Activated T-cell treated with anti-CD3 and anti-CD28 coated beads for 1 hour (primary cell): Measurements from ENCODE around the gene TXNRD3.

Experiments
- DNase-seq: peaks from one replicate; pipeline ENCODE4 v3.0.0-alpha.2; 2020; ENCODE audit warnings: low read depth

Gene TXNRD3

DNA sequence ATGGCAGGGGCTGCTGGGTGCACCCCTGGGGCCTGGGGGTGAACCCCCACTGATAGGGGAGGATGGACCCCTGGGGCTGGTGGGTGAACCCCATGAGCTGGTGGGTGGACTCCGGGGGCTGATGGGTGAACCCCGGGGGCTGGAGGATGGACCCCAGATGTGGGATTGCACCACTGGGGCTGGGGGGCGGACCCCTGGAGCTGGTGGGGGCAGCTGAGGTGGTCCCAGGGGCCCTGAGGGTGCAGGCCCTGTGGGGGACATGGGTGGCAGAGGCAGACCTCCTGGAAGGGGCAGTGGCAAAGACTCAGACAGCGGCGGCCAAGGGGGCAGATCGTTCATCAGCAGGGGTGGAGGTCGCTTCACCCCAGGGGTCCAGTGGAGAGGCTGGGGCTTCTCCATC lies 17.4 kb upstream of the TXNRD3 start:
- DNase-seq = no peak

DNA sequence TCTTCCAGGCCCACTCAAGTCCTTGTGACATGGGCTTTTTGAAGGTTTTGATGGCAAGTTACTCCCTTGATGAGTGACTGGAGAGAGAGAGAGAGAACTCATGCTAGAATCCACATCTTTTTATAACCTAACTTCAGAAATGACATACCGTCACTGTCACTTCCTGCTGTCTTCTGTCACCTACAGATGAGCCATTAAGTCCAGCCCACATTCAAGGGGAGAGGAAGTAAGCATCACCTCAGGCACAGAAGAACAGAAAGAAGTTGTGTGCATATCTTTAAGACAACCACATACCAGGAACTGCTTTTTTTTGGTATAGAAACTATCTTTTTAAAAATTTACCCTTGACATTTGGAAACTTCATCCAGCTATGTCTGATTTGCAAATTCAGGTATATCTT lies 16.6 kb upstream of the TXNRD3 start:
- no peak for DNase-seq

DNA sequence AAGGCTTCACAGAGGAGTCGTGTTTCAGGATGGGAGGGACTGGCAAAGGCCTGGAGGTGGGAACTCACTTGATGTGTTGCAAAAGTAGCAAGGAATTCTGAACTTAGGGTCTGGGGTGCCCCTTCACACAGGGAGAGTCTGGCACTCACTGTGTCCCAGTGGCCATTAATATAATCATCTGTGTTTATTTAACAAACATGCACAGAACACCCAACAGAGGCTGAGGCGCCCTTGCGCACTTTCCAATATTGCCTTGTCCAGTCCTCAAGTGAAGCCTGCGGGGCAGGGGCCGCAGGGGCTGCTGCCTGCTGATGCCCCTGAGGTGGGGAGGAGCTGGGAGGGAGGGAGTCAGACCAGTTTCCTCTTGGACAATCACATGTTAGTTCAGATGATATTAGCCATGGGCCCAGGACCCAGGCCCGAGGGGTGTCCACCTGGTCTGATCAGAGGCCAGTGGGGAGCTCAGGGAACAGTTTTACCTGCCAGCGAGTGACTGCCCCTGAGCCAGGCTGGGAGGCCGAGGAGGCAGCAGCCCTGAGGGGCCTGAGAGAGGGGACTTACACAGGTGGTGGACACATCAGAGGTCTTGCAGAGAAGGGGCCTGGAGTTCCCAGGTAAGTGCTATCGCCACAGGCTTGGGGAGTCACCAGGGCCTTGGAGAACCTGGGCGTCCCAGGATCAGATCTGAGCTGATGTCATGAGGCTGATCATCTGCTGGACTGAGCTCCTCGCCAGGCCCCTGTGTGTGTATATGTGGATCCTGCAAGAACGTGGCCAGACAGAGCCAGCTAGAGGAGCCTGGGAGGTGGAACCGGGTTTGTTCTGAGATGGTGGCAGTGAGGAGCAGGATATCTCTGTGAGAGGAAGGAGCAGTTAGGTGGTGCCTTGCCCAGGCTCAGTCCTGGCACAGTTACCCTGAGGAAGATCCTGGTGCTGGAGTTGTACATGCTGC lies 13.8 kb upstream of the TXNRD3 start:
- no peak for DNase-seq

DNA sequence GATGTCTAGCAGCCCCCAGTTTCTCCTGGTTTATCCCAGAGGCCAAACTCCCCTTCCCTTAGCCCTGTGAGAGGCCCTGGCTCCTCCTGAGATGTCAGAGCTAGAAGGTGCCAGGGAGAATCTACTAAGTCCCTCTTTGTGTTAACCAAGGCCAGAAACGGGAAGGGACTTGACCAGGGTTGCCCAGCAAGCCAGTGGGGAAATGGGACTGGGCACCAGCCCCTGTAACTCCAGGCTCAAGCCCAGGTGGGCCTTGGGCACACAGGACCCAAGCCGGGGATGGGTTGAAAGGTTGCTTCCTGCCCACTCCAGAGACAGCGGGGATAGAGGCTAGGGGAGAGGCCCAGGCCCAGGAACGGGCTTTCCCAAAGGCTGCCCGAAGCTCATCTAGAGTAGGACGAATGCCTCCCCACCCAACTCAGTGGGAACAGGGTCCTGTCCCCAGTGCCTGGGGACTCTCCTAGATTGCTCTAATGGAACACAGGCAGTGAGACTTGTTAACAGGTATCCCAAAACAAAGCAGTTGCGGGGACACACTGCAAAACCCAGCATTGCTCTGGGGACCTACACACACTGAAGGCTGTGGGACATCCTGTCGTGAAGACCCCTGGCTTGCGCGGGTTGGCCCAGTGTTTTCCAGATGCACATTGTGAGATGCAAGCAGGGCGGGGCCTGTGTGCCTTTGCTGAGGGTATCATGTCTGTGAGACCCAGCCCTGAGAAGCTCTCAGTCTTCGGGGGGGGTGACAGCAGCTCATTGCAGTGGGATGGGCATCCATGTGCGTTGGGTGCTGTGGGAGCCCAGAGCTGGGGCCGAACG lies 12.9 kb upstream of the TXNRD3 start:
- no peak for DNase-seq

DNA sequence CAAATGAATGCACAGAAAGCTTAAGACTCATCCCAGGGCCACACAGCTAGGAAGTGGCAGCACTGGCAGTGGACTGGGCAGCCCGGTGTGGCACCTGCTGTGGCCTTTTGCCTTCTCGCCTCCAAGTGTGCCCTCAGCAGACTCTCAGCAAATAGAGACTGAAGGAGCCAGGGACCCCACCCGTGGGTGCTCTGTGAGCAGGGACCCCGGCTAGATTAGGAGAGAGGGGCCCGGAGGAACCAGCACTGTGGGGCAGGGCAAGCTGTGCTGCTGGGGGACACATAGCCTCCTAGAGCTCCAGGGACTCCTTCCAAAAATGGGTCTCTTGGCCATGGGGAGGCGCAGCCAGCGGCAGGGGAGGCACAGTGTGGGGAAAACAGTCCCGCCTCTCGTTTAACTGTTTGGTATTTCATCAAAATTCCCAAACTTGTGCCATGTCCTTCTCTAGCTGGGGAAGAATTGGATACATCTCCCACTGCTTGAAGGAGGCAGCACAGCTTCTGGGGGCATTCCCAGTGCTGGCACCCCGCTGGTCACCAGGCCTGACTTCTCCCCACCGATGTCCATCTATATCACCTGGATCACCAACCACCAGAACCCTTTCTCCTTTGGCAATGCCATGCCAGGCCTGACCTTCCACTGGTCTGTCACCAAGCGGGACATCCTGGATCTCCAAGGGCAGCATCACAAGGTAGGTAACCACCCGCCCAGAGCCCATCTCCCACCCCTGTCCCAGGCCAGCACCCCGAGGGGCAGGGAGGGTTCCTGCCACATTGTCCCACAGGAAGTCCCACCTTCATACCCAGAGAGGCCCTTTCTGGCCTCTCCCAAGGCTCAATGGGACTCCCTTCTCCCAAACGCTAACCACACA lies 12.0 kb upstream of the TXNRD3 start:
- DNase-seq = no peak

DNA sequence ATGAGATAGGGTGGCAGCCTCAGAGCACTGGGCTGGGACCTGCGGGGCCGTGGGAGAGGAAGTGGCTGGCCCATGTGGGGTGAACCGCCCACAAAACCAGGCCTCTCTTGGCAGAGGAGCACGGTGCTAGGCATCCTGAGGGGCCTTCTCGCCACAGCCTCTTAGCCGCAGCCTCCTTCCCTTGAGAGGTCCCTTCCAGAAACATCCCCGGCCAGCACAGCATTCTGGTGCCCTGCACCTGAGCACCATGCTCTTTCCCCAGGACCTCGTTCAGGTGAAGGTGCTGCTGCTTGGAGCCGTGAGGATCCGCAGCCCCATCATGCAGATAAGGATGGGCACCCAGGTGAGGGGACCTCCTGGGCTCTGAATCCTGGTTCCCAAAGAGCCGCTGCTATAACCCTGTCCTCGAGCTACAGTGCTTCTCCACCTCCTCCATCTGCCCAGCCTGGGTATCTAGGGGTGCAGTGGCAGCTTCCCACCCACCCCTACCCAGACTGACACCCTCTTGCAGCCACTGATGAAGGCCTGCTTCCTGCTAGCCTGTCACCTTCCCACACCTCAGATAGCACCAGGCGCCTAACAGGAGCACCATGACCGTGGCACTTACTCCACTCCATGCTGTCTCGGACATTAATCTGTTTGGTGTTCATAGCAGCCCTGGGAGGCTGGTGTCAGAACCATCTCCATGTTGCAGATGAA lies 11.2 kb upstream of the TXNRD3 start:
- no peak for DNase-seq

DNA sequence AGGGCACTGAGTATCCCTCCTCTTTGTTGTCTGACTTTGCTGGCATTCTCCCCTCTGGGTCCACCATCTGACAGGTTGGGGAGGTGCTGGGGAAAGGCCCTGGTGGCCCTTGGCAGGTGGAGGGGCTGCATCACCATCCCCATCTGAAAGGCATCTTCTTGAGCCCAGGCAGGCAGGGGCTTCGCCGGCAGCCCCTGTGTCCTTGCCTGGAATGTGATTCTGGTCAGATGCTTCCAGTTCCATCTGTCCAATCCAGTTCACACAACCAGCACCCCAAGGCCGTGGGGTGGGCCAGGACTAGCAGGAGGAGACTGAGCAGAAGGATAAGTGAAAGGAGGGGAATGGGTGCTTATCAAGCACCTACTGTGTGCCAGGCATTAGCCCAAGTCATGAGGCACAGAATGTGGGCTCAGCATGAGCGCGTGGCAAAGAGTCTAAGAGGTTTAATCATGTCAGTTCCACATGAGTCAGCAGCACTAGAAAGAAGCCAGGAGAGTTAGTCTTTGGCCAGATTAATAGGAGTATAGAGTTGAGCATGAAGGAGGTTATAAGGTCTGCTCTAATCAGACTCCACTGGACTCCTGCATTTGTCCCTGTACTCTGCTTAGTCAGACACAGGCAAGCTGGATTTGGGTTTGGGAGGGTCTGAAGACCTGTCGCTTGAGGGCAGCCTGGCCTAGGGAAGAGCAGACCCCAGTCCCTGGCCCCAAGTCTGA lies 10.5 kb upstream of the TXNRD3 start:
- no peak for DNase-seq

DNA sequence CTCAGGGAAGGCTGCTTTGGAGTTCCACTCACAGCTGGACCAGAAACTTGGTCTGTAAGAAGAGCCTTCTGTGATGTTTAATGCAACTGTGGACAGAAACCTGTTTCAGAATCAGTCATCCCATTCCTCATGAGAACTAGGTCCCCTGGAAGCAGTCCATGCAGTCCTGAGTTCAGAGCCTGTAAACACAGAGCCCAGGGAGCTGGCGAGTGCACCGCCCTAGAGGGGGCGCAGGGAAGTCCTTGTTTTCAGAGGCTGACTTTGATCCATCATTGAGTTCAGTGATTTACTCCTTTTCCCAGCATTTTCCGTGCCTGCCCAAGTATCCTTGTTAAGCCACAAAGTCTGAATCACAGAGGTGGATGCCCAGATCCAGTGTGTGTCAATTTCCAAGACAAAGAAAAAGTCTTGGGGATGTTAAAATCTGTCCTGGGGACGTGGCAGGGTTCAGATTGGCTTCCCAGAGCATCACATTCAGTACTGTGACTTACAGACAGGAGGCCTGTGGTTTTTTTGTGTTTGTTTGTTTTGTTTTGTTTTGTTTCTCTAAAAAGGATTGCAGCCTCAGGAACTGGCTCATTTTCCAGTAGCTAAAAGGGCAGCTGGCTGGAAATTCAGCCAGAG lies 9.8 kb upstream of the TXNRD3 start:
- DNase-seq = no peak

DNA sequence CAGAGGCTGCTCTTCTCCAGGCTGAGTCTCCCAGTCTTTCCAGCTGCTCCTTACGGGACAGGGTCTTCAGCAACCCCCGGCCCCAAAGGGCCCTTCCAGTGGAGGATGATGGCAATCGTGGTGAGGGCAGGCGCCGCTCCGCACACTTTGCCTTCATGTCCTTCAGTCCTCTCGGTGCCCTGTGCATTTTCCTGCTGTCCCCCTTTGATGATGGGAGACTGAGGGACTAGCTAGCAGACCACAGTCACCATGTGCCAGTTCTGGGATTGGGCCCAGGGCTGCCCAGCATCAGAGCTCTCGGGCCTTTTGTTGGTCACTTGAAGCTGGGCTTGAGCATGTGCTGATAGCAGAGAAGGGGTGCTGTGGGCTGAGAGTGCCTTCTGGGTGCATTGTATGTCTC lies 8.8 kb upstream of the TXNRD3 start:
- no peak for DNase-seq

DNA sequence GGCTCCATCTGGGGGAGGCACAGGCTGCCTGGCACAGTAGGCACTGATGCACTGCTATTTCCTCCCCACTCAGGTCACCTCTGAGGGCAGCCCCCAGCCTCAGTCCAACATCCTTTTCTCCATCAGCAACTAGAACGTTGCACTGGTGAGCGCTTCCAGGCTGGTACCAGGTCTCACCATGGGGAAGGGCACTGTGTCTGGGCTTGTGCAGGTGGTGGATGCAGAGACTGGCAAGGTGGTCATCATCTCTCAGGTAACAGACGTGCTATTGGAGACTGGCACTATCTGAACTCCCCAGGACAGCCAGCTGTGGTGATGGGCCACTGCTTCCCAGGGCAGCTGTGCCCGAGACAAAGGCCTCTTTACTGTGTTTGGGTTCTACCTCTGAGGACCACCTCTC lies 8.3 kb upstream of the TXNRD3 start:
- no peak for DNase-seq

DNA sequence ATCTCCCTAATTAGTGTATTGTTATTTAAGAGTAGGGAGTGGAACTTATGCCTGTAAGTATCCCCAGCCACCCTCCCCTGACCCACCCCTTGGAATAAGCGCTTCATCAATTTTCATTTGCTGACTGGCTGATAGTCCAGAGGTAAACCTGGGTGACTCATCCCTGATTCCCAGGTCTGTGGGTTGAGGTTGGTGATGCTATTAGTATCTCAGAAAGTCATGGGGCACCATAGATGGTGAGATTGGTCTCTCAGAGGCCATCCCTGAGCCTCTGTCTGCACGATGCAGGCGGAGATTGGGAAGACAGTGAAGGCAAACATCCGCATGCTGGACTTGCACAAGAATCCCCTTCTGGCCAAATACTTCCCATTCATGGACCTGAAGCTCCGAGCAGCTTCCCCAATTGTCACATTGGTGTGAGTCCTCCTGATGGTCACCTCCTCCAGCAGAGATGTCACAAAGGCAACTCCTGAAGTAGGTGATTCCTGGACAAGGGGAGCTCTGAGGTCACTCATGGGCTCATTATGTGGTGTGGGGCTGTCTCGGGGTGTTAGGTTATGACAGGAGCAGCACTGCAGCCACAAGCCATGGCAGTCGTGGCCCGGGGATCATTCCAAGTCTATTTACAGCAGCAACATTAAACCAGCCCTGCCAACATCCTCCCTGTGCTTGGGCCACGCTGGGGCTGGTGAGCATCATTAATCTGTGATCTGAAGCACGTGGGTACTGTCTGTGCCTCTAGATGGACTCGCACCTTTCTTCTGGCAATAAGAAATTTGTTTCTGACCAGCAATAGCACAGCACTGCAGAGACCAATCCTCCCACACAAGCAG lies 6.8 kb upstream of the TXNRD3 start:
- no peak for DNase-seq

DNA sequence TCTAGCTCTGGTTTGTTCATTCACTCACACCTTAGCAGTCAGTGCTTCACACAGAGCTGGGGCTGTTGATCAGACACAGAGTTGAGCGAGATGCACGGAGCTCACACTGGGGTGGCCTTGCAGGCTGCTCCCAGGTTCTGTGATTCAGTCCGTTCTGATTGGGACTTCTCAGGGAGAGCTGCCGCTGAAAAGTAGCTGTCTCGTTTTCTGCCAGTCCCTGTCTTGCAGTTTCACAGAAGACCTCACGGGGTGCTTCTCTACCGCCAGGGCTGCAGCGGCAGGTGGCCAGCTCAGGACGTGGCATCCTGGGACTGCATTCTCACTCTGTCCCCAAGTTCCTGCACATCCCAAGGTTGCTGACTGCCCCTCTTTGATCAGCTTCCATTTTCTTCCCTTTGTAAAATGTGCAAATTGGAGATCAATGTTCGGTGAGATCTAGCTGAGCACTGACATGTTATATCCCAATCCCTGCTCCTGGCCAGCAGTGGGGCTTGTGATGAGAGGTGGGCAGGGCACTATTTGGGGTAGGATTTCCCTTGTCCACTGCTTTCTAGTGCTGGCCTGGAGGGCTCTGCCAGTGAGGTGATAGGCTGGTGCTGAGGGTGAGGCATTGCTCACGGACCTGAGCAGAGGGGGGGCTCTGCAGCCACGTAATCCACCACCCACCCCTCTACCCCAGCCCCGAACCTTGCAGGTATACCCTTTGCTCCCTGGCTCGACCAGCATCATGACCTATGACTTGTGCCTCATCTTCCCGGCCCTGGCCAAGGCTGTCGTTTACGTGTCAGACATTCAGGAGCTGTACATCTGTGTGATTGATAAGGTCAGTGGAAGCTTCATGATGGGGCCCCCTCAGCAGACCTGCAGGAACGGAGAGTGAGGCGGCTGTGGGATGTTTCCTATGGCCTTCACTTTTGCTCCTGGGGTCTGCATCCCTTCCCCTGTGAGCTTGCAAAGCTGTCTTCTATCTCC lies 5.3 kb upstream of the TXNRD3 start:
- no peak for DNase-seq

DNA sequence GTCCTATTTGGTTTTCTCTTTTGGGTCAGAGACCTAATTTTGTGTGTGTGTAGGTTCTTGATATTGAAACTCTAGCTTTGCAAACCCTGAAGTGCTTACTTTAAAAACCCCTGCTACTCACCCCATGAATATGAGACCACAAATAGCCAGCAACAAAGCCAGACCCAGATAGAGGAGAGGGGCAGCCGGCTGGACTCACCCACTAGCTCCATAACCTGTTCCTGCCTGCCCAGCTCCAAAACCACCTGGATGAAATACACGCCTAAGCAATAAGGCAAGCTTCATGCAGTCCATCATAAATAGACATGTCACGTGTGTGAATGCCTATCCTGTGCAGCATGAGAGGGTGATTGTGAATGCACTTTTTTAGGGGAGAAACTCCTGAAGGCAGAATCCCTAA lies 3.7 kb upstream of the TXNRD3 start:
- DNase-seq = no peak

DNA sequence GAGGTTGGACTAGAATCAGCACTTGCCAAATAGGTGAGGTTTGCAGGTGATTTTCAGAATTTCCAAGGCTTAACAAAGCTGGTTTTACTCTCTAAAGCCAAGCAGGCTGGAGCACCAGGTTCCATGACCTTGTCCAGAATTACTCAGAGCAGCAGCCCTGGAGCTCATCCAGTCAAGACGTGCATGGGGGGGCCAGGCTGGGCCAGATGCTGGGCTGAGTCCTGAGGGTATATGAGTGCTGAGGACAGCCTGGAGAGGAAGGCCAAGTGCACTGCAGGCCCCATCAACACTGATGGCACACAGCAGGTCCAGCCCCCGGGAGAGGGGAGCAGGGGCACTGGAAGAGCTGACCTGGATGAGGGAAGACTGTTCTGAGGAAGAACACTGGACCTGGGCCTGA lies 3.0 kb upstream of the TXNRD3 start:
- DNase-seq = no peak

DNA sequence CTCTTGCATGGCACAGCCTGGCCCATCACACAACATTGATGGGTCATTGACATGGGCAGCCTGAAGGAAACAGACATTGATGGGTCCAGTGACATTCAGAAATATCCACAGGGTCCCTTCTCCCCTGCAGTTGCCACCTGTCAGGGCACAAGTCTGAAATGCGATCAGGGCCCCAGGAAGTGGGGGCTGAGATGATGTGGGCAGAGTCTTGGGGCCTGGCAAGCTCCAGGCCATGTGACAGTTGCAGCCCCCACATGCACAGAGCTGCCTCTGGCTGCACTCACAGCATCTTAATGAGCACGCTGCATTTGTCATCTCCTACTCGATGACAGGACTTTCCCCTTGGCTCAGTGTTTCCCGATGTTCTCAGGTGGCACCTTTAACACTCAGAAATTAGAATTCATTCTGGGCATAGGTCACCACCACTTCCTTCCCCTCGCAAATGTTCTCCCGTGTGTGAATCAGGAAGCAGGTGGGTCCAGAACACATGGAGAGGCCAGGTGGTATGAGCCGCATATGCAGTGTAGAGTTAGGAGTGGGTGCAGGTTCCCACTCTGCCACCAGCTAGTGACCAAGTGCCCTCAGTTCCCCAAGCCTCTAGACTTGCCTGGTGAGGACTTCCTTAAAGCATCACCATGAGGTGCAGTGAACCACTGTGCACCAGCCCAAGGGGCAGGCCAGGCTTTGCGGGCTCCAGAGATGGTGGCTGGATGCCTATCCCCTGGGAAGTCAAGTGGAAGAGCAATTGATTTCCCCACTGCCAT lies 1.6 kb upstream of the TXNRD3 start:
- no peak for DNase-seq

DNA sequence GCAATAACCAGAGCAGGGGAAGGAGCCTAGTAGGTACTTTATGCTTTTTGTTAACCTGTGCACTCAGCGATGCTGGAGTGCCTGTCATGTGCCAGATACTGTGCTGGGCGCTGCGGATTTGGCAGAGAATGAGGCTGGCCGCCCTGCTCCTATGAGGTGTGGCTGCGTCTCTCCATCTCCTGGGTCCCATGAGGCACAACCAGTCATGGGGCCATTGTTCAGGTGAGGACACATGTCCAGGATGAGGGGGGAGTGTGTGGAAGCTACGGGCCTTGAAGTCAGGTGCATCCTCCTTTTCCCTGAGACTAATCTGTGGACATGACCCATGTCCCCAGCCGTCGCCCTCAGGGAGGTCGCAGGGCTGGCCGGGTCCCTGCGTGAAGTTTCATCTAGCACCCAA lies 963 bp upstream of the TXNRD3 start:
- DNase-seq = no peak

DNA sequence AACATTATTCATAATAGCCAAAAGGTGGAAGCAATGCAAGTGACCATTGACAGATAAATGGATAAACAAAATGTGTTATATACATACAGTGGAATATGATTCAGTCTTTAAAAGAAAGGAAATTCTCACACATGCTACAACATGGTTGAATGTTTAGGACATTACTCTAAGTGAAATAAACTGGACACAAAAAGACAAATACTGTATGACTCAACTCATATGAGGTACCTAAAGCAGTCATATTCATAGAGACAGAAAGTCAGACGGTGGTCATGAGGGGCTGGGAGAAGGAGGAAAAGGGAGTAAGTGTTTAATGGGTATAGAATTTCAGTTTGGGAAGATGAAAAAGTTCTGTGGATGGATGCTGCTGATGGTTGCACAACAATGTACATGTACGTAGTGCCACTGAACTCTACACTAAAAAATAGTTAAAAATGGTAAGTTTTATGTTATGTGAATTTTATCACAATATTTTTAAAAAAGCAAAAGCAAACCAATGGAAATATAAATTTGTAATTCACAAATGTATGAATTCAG lies 5.3 kb downstream of the TXNRD3 start:
- DNase-seq = no peak
